Measurements from ENCODE around the gene MCF2L.

DNA sequence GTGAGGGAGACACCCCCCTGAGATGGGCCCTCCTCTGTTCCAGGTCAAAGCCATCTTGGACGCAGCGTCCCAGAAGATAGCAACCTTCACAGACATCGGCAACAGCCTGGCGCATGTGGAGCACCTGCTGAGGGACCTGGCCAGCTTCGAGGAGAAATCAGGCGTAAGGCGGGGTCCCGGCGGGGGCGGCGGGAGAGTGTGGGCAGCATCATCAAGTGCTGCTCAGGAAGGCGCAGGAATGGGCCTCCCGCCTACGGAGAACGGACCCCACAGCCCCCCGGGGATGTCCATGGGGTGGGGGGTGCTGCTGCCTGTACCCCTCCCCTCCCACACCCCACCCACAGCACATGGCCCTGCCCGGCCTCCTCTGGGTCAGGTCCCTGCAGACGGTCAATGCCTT lies 105.4 kb downstream of the MCF2L start:
- TF ChIP-seq, protein P1, sequence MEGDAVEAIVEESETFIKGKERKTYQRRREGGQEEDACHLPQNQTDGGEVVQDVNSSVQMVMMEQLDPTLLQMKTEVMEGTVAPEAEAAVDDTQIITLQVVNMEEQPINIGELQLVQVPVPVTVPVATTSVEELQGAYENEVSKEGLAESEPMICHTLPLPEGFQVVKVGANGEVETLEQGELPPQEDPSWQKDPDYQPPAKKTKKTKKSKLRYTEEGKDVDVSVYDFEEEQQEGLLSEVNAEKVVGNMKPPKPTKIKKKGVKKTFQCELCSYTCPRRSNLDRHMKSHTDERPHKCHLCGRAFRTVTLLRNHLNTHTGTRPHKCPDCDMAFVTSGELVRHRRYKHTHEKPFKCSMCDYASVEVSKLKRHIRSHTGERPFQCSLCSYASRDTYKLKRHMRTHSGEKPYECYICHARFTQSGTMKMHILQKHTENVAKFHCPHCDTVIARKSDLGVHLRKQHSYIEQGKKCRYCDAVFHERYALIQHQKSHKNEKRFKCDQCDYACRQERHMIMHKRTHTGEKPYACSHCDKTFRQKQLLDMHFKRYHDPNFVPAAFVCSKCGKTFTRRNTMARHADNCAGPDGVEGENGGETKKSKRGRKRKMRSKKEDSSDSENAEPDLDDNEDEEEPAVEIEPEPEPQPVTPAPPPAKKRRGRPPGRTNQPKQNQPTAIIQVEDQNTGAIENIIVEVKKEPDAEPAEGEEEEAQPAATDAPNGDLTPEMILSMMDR (IDR thresholded peaks at IDR 0.05; ENCODE audit: insufficient read depth, low read length, poor library complexity, severe bottlenecking): no peak
- no peak for TF ChIP-seq EZH2phosphoT487 (conservative IDR thresholded peaks at IDR 0.05; ENCODE audit: low read length)
